Natural killer cell (primary cell): ENCODE data around the gene INPP5A. TPM values are rescaled to one million over a fixed set of nuclear protein-coding genes. Genes with fewer than 3 reads are reported as not detected.

ENCODE experiments used
- ATAC-seq, 3 donors: fragments of 150-1000 bp in 2 of 3; fragments of 200-7000 bp in 1 of 3; cut with Tn5 transposase; 1 replicate in 1 of 3; 2 replicates in 2 of 3; pipeline ENCODE4 v1.10.0; 2021; ENCODE audit warnings: mild to moderate bottlenecking in 2 of 3, moderate library complexity in 2 of 3
- DNase-seq, 2 donors: peaks; one replicate each; pipeline versions ENCODE4 v3.0.0 to v3.0.0-alpha.2; 2013 to 2021; ENCODE audit warnings: mixed read lengths in 1 of 2
- H3K27ac ChIP-seq: one replicate; pipeline ENCODE4 v1.5.1; 2013; ENCODE audit warnings: mild to moderate bottlenecking, low read length
- H3K27me3 ChIP-seq: one replicate; pipeline ENCODE4 v1.6.1; 2013; ENCODE audit warnings: low read length; ENCODE audit not compliant: control insufficient read depth, insufficient read depth
- H3K36me3 ChIP-seq: one replicate; pipeline ENCODE4 v1.6.1; 2013; ENCODE audit warnings: low read length; ENCODE audit not compliant: control insufficient read depth, insufficient read depth
- H3K4me1 ChIP-seq: one replicate; pipeline ENCODE4 v1.6.1; 2013; ENCODE audit warnings: low read length; ENCODE audit not compliant: control insufficient read depth, insufficient read depth
- H3K4me3 ChIP-seq: one replicate; pipeline ENCODE4 v1.5.1; 2013; ENCODE audit warnings: low read length
- H3K9me3 ChIP-seq: one replicate; pipeline ENCODE4 v1.6.1; 2013; ENCODE audit warnings: low read length; ENCODE audit not compliant: control insufficient read depth, insufficient read depth
- H3K27ac Mint-ChIP-seq, 2 donors: one replicate each; pipeline ENCODE4 v1.8.0; 2022; ENCODE audit warnings: mild to moderate bottlenecking in 2 of 2, mixed read lengths in 2 of 2, moderate library complexity in 1 of 2
- H3K27me3 Mint-ChIP-seq, 2 donors: one replicate each; pipeline ENCODE4 v1.8.0; 2022; ENCODE audit warnings: low read depth in 2 of 2, mixed read lengths in 2 of 2
- H3K36me3 Mint-ChIP-seq: one replicate; pipeline ENCODE4 v1.8.0; 2022; ENCODE audit warnings: mixed read lengths
- H3K4me1 Mint-ChIP-seq, 2 donors: one replicate each; pipeline ENCODE4 v1.8.0; 2022; ENCODE audit warnings: mixed read lengths in 2 of 2
- H3K4me3 Mint-ChIP-seq: one replicate; pipeline ENCODE4 v1.8.0; 2022; ENCODE audit warnings: mild to moderate bottlenecking, moderate library complexity, mixed read lengths
- H3K9me3 Mint-ChIP-seq, 2 donors: one replicate each; pipeline ENCODE4 v1.8.0; 2022; ENCODE audit warnings: mixed read lengths in 2 of 2
- WGBS: methylation state at CpG from one replicate; pipeline ENCODE4 v1.1.7; 2013; ENCODE audit warnings: missing lambda C conversion rate; ENCODE audit not compliant: insufficient coverage; 5-methylcytosine and 5-hydroxymethylcytosine counted together
- intact Hi-C: fragments of 100-400 bp; cut with micrococcal nuclease; formaldehyde crosslinking; loops from one replicate; pipeline ENCODE4 v1.14.2; 2022
- total RNA-seq, 4 donors: library from RNA; stranded (reverse); fragments of 120-200 nt in 1 of 4; gene quantifications; one replicate each; pipeline versions ENCODE4 v1.2.3 to v1.2.4, GENCODE V29; 2013 to 2022
- TF ChIP-seq, protein P1 (sequence below): fragments of 200-600 bp; IDR thresholded peaks from one replicate; pipeline ENCODE4 v1.8.0; 2022; ENCODE audit warnings: antibody characterized with exemption

INPP5A gene
- total RNA-seq, 3 donors from 2014 or later (not counting 1 experiment from before 2014, with no cell fraction given): 12.6 to 38.6 (median 18.6) TPM

DNA sequence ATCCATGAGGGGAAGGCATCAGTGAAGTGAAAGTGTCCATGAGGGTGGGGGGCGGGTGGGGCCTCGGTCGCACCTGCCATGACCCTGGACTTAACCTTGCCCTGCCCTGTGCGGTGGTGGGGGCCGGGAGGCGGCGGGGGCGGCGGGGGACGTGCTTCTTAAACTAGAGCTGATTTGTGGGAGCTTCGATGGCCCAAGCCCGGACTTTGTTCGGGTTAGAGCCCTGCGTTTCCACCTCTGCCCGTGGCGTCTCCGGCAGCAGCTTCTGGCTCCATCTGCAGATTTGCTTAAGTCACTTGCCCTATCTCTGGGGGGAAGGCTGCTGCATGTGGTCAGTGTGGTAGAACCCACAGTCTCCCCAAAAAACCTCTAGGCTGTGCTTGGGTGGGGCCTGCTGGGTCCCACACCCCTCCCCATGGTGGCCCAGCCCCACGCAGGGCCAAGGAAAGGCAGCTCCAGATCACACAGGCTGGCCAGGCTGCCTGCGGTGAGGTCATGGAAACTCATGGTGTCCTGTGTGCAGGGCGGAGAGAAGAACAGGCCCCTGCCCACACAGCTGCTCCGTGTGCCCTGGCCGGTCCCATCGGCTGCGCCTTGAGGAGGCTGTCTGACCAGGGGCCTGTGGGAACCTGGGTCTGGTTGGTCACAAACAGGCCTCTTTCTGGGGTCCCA lies 93.2 kb downstream of the INPP5A start:
- Mint-ChIP-seq H3K27me3 (peaks cover 8 to 12% of the 10 kb centered on the region in 2 donors), H3K36me3 (no peaks in the 10 kb centered on the region), H3K4me1 (peaks cover 19 to 51% of the 10 kb centered on the region in 2 donors), H3K9me3 (no peaks in the 10 kb centered on the region), H3K4me3 (no peak overlapping the region), H3K27ac (peak overlapping the region in 1 of 2 donors; percentile 73)
- Histone ChIP-seq H3K4me3 (no peak overlapping the region), H3K36me3 (no peaks in the 10 kb centered on the region), H3K27ac (no peak overlapping the region), H3K27me3 (no peaks in the 10 kb centered on the region), H3K9me3 (no peaks in the 10 kb centered on the region), H3K4me1 (peaks cover 2% of the 10 kb centered on the region)
- ATAC-seq (peak; percentile 23 to 72 (median 49)), DNase-seq (no peak)
- TF ChIP-seq, protein P1, sequence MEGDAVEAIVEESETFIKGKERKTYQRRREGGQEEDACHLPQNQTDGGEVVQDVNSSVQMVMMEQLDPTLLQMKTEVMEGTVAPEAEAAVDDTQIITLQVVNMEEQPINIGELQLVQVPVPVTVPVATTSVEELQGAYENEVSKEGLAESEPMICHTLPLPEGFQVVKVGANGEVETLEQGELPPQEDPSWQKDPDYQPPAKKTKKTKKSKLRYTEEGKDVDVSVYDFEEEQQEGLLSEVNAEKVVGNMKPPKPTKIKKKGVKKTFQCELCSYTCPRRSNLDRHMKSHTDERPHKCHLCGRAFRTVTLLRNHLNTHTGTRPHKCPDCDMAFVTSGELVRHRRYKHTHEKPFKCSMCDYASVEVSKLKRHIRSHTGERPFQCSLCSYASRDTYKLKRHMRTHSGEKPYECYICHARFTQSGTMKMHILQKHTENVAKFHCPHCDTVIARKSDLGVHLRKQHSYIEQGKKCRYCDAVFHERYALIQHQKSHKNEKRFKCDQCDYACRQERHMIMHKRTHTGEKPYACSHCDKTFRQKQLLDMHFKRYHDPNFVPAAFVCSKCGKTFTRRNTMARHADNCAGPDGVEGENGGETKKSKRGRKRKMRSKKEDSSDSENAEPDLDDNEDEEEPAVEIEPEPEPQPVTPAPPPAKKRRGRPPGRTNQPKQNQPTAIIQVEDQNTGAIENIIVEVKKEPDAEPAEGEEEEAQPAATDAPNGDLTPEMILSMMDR: no peak
- WGBS: 80% methylated on average over 24 of the region's 24 CpGs
- intact Hi-C loops: loop anchor here (10.0 kb wide), 1 partner anchor 246 kb away; no protein-coding TSS in a partner anchor

DNA sequence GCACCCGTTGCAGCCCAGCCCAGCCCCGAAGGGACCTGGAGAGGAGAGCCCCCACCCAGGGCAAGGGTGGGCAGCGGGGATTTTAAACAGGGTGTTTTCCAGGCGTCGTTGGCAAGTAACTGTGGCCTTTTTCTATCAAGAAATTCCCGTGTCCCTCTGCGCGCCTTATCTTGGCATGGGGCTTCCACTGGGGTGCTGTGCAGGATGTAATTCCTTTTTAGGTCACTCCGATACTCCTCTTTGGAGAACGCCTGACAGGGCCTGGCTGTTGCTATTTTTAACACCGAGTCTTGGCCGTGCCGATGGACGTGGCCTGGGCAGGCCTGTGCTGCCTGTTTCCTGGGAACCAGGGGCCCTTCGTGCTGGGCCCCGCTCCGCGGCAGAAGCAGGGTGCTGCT lies 93.8 kb downstream of the INPP5A start:
- Histone ChIP-seq H3K4me3 (no peak overlapping the region), H3K36me3 (no peaks in the 10 kb centered on the region), H3K4me1 (peaks cover 2% of the 10 kb centered on the region), H3K9me3 (no peaks in the 10 kb centered on the region), H3K27me3 (no peaks in the 10 kb centered on the region), H3K27ac (no peak overlapping the region)
- TF ChIP-seq, protein P1: no peak
- ATAC-seq (no peak), DNase-seq (no peak)
- peaks cover 19 to 47% of the 10 kb centered on the region in 2 donors for H3K4me1 Mint-ChIP-seq
- H3K9me3 Mint-ChIP-seq: no peaks in the 10 kb centered on the region
- no peak overlapping the region for H3K27ac Mint-ChIP-seq
- intact Hi-C loops: loop anchor here (10.0 kb wide), 1 partner anchor 247 kb away; no protein-coding TSS in a partner anchor
- WGBS: 96% methylated on average over 18 of the region's 18 CpGs
- H3K27me3 Mint-ChIP-seq: peaks cover 8 to 12% of the 10 kb centered on the region in 2 donors
- H3K36me3 Mint-ChIP-seq: no peaks in the 10 kb centered on the region
- H3K4me3 Mint-ChIP-seq: no peak overlapping the region

DNA sequence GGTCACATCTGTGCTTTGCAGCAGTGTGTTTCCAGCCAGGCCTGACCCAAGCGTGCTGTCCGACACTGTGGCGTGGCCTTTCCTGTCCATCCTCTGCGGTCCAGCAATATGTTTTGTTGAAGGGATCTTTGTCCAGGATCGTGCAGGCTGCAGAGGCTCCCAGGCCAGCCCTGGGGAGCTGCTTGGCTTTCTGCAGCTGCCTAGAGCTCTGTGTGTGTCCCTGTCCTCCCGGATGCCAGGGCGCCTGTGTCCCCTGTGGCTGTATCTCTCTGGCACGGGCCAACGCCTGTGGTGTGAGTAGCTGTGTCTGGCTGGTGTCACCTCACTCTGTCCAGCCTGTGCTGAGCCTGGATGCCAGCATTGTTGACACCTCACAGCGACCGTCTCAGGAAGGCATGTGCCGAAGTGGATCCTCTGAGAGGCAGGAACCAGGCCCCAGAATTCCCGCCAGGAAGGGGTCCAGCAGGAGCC lies 94.5 kb downstream of the INPP5A start:
- H3K4me1 ChIP-seq: peaks cover 2% of the 10 kb centered on the region
- H3K36me3 ChIP-seq: no peaks in the 10 kb centered on the region
- no peaks in the 10 kb centered on the region for H3K36me3 Mint-ChIP-seq
- H3K27me3 ChIP-seq: no peaks in the 10 kb centered on the region
- no peak overlapping the region for H3K4me3 Mint-ChIP-seq
- no peaks in the 10 kb centered on the region for H3K9me3 Mint-ChIP-seq
- intact Hi-C loops: loop anchor here (10.0 kb wide), 1 partner anchor 247 kb away; no protein-coding TSS in a partner anchor
- DNase-seq: no peak
- no peak overlapping the region for H3K27ac Mint-ChIP-seq
- WGBS: 94% methylated on average over 13 of the region's 13 CpGs
- TF ChIP-seq, protein P1: no peak
- H3K4me1 Mint-ChIP-seq: peaks cover 19 to 47% of the 10 kb centered on the region in 2 donors
- peaks cover 8 to 12% of the 10 kb centered on the region in 2 donors for H3K27me3 Mint-ChIP-seq
- no peaks in the 10 kb centered on the region for H3K9me3 ChIP-seq
- no peak for ATAC-seq
- H3K27ac ChIP-seq: no peak overlapping the region
- H3K4me3 ChIP-seq: no peak overlapping the region
